Measurements from ENCODE around the gene MLEC. TPM values are rescaled to one million over a fixed set of nuclear protein-coding genes. Genes with fewer than 3 reads are reported as not detected.

Gene MLEC
- total RNA-seq, 2 donors from 2014 or later, result 49.1 to 63.1 TPM

GRCh38 chr12:120721866-120722265, 34.9 kb downstream of the MLEC start:
- DNase-seq (ENCODE audit: low spot score), result no peak
- no peak for TF ChIP-seq CTCF (IDR thresholded peaks at IDR 0.05)
- H3K27ac ChIP-seq, result no peak overlapping the region
- no peak overlapping the region for H3K4me3 ChIP-seq
- peaks cover 10 to 17% of the 10 kb centered on the region in 2 donors for H3K4me1 ChIP-seq (ENCODE audit: control insufficient read depth in 1 of 2, low read depth in 2 of 2)
- ATAC-seq (ENCODE audit: insufficient number of reproducible peaks, low FRiP score, low read depth), result no peak
- H3K36me3 ChIP-seq, result peaks cover 39% of the 10 kb centered on the region
- no peaks in the 10 kb centered on the region for H3K27me3 ChIP-seq (replicated peaks; ENCODE audit: insufficient read depth)
- H3K9me3 ChIP-seq, result no peaks in the 10 kb centered on the region

- Histone ChIP-seq H3K27me3 (replicated peaks; ENCODE audit: insufficient read depth) (no peaks in the 10 kb centered on the region), H3K36me3 (peaks cover 32% of the 10 kb centered on the region), H3K4me3 (no peak overlapping the region), H3K27ac (no peak overlapping the region), H3K9me3 (no peaks in the 10 kb centered on the region), H3K4me1 (ENCODE audit: control insufficient read depth in 1 of 2, low read depth in 2 of 2) (peaks cover 10 to 17% of the 10 kb centered on the region in 2 donors)
- DNase-seq (ENCODE audit: low spot score) (no peak), ATAC-seq (ENCODE audit: insufficient number of reproducible peaks, low FRiP score, low read depth) (no peak)
- no peak for TF ChIP-seq CTCF (IDR thresholded peaks at IDR 0.05)
Observed at GRCh38 chr12:120722784-120723183, 35.8 kb downstream of the MLEC start.

GRCh38 chr12:120724720-120725119, 37.8 kb downstream of the MLEC start:
- Histone ChIP-seq H3K36me3 (peaks cover 20% of the 10 kb centered on the region), H3K27ac (no peak overlapping the region), H3K27me3 (replicated peaks; ENCODE audit: insufficient read depth) (no peaks in the 10 kb centered on the region), H3K4me3 (no peak overlapping the region), H3K4me1 (ENCODE audit: control insufficient read depth in 1 of 2, low read depth in 2 of 2) (peaks cover 10 to 17% of the 10 kb centered on the region in 2 donors), H3K9me3 (no peaks in the 10 kb centered on the region)
- ATAC-seq (ENCODE audit: insufficient number of reproducible peaks, low FRiP score, low read depth) (no peak), DNase-seq (ENCODE audit: low spot score) (no peak)
- TF ChIP-seq CTCF (IDR thresholded peaks at IDR 0.05), result no peak

GRCh38 chr12:120725151-120725658, 38.3 kb downstream of the MLEC start:
- no peak for TF ChIP-seq CTCF (IDR thresholded peaks at IDR 0.05)
- Histone ChIP-seq H3K27me3 (replicated peaks; ENCODE audit: insufficient read depth) (no peaks in the 10 kb centered on the region), H3K36me3 (peaks cover 15% of the 10 kb centered on the region), H3K4me1 (ENCODE audit: control insufficient read depth in 1 of 2, low read depth in 2 of 2) (peaks cover 10 to 17% of the 10 kb centered on the region in 2 donors), H3K4me3 (peak overlapping the region; percentile 85), H3K9me3 (no peaks in the 10 kb centered on the region), H3K27ac (peak overlapping the region in 1 of 2 donors; percentile 41)
- ATAC-seq (ENCODE audit: insufficient number of reproducible peaks, low FRiP score, low read depth) (no peak), DNase-seq (ENCODE audit: low spot score) (no peak)

- peaks cover 10 to 17% of the 10 kb centered on the region in 2 donors for H3K4me1 ChIP-seq (ENCODE audit: control insufficient read depth in 1 of 2, low read depth in 2 of 2)
- ATAC-seq (ENCODE audit: insufficient number of reproducible peaks, low FRiP score, low read depth) (peak; percentile 85), DNase-seq (ENCODE audit: low spot score) (peak; percentile 40)
- H3K27me3 ChIP-seq (replicated peaks; ENCODE audit: insufficient read depth), result no peaks in the 10 kb centered on the region
- peak within 1 kb of the TSS; percentile 41 to 75 for H3K27ac ChIP-seq
- H3K4me3 ChIP-seq, result peak within 1 kb of the TSS; percentile 85
- H3K36me3 ChIP-seq, result peaks cover 10% of the 10 kb centered on the region
- H3K9me3 ChIP-seq, result no peaks in the 10 kb centered on the region
- no peak for TF ChIP-seq CTCF (IDR thresholded peaks at IDR 0.05)
Observed at GRCh38 chr12:120725659-120726509, 38.9 kb downstream of the MLEC start, which contains the start of gene ACADS. Gene ACADS (plus strand): TSS chr12:120725826. CDS start chr12:120725886, 60 bp downstream.

Data from thoracic aorta (tissue), 2 donors.